NB4 (cell line): ENCODE measurements around the gene TCF25.

ENCODE experiments used
- MYC ChIP-seq: IDR thresholded peaks from 2 replicates; pipeline ENCODE4 v1.6.1; 2011; ENCODE audit warnings: low read depth, low read length
- POLR2A ChIP-seq: IDR thresholded peaks from 2 replicates; pipeline ENCODE4 v1.6.1; 2011; ENCODE audit warnings: mild to moderate bottlenecking; ENCODE audit not compliant: insufficient read length; ENCODE audit errors: extremely low read depth
- TF ChIP-seq, protein P1 (sequence below): IDR thresholded peaks from 2 replicates; pipeline ENCODE4 v1.6.1; 2011; ENCODE audit warnings: low read depth, low read length
- TF ChIP-seq, protein P2 (sequence below): IDR thresholded peaks from one replicate; pipeline ENCODE4 v1.5.1; 2012; ENCODE audit warnings: low read depth, low read length

DNA sequence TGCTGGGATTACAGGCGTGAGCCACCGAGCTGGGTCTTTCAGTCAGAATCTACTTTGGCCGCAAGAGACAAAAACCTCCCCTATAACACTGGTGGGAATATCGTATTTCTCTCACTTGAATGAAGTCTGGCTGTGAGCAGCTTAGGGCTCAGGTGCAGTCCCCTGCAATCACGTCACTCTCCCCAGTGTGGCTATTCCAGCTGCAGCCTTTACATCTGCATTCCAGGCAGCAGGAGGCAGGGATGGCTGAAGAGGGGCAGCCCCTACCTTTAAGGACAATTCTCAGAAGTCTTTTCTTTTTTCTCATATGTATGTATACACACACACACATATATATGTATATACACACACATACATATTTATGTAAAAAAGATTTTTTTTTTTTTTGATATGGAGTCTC lies 78.1 kb downstream of the TCF25 start:
- TF ChIP-seq, protein P1, sequence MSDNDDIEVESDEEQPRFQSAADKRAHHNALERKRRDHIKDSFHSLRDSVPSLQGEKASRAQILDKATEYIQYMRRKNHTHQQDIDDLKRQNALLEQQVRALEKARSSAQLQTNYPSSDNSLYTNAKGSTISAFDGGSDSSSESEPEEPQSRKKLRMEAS, result no peak
- TF ChIP-seq MYC, result no peak
- TF ChIP-seq, protein P2, sequence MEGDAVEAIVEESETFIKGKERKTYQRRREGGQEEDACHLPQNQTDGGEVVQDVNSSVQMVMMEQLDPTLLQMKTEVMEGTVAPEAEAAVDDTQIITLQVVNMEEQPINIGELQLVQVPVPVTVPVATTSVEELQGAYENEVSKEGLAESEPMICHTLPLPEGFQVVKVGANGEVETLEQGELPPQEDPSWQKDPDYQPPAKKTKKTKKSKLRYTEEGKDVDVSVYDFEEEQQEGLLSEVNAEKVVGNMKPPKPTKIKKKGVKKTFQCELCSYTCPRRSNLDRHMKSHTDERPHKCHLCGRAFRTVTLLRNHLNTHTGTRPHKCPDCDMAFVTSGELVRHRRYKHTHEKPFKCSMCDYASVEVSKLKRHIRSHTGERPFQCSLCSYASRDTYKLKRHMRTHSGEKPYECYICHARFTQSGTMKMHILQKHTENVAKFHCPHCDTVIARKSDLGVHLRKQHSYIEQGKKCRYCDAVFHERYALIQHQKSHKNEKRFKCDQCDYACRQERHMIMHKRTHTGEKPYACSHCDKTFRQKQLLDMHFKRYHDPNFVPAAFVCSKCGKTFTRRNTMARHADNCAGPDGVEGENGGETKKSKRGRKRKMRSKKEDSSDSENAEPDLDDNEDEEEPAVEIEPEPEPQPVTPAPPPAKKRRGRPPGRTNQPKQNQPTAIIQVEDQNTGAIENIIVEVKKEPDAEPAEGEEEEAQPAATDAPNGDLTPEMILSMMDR, result no peak
- TF ChIP-seq POLR2A, result no peak
